Astrocyte (in vitro differentiated cells and primary cell): ENCODE measurements around the gene C6orf89.

Experiments used
- EZH2 ChIP-seq: IDR thresholded peaks from 2 replicates; pipeline ENCODE4 v1.6.1; 2012; ENCODE audit warnings: mild to moderate bottlenecking, low read length, inconsistent platforms; ENCODE audit not compliant: insufficient read depth
- TF ChIP-seq, protein P1 (sequence below): IDR thresholded peaks from 2 replicates; pipeline ENCODE4 v1.5.1; 2011; ENCODE audit warnings: low read depth, mild to moderate bottlenecking, inconsistent platforms, low read length, moderate library complexity; ENCODE audit not compliant: insufficient read depth

DNA sequence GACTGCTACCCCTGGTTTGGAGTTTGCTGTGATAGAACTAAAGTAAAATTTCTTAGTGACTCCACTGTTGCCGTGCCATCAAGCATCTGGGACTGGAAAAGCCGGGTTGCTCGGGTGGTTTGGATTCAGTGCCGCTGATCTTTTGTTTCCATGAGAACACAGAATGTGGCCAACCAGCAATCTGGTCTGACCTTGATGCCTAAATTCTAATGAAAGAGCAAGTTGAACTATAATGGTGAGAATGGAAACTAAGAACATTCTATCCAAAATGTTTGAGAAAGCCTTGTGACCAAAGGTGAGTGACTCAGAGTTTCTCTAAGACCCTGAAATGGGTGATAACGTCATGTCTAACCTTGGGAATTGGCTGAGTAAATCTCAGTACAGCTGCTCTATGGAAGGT lies 58.9 kb downstream of the C6orf89 start:
- TF ChIP-seq, protein P1, sequence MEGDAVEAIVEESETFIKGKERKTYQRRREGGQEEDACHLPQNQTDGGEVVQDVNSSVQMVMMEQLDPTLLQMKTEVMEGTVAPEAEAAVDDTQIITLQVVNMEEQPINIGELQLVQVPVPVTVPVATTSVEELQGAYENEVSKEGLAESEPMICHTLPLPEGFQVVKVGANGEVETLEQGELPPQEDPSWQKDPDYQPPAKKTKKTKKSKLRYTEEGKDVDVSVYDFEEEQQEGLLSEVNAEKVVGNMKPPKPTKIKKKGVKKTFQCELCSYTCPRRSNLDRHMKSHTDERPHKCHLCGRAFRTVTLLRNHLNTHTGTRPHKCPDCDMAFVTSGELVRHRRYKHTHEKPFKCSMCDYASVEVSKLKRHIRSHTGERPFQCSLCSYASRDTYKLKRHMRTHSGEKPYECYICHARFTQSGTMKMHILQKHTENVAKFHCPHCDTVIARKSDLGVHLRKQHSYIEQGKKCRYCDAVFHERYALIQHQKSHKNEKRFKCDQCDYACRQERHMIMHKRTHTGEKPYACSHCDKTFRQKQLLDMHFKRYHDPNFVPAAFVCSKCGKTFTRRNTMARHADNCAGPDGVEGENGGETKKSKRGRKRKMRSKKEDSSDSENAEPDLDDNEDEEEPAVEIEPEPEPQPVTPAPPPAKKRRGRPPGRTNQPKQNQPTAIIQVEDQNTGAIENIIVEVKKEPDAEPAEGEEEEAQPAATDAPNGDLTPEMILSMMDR = no peak
- TF ChIP-seq EZH2 = no peak
